ENCODE results near the gene NBDY.
"Not testable (repeated sequence)": the region's sequence is repeated elsewhere in the genome, so short reads cannot be mapped to it uniquely, and the experiment has no call there.

Gene NBDY

DNA sequence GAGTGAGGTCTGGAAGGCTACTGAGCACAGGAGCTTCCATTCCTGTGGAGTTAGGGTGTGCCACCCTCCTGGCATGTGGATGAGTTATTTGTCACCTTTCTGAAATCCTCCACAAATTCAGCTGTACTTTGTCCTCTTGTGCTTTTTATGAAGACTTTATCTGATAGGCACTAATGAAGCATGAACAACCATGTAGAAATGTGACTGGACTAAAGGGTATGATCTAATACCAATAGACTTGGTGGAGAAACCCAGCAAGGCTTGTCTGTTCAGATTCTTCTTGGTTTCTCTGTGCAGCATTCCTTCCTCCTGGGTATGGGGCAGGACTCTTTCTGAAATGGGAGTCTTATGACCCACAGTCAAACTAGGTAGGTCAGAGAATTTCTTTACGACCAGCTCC is 9.6 kb downstream of the NBDY start:
- H3K27ac ChIP-seq, result no peak overlapping the region
- TF ChIP-seq, protein P1, sequence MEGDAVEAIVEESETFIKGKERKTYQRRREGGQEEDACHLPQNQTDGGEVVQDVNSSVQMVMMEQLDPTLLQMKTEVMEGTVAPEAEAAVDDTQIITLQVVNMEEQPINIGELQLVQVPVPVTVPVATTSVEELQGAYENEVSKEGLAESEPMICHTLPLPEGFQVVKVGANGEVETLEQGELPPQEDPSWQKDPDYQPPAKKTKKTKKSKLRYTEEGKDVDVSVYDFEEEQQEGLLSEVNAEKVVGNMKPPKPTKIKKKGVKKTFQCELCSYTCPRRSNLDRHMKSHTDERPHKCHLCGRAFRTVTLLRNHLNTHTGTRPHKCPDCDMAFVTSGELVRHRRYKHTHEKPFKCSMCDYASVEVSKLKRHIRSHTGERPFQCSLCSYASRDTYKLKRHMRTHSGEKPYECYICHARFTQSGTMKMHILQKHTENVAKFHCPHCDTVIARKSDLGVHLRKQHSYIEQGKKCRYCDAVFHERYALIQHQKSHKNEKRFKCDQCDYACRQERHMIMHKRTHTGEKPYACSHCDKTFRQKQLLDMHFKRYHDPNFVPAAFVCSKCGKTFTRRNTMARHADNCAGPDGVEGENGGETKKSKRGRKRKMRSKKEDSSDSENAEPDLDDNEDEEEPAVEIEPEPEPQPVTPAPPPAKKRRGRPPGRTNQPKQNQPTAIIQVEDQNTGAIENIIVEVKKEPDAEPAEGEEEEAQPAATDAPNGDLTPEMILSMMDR (conservative IDR thresholded peaks at IDR 0.05), result no peak

DNA sequence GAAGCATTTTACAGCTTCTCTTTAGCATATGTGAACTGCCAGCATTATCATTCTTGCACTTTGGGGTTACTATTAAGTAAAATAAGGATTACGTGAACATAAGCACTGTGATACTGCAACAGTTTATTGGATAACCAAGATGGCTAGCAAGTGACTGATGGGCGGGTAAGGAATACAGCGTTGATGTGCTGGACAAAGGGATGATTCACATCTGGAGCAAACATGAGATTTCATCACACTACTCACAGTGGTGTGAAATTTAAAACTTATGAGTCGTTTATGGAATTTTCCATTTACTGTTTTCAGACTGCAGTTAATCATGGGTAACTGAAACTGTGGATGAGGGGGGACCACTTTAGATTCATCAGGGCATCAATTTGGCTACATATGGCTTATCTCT is 16.0 kb downstream of the NBDY start:
- no peak overlapping the region for H3K27ac ChIP-seq
- TF ChIP-seq, protein P1 (conservative IDR thresholded peaks at IDR 0.05), result no peak

- TF ChIP-seq, protein P1 (conservative IDR thresholded peaks at IDR 0.05), result no peak
- no peak overlapping the region for H3K27ac ChIP-seq
These were observed 18.0 kb downstream of the NBDY start for GRCh38 chrX:56746996-56747395.

DNA sequence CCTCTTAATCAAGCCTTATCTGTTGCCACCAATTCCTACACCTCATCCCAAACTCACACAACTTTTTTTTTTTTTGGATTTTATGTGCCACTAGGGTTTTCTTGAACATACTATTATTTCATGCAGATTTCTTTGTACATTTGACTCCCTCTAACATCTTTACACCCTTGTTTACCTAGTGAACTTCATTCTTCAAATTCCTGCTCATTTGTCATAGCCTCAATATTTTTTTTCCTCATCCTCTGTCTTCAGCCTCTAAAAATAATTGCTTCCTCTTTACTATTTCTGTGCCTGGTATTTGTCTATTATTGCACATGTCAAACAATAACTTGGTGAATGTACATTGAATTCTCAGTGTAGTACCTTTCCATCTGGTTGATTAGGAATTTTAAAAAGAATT is 22.0 kb downstream of the NBDY start:
- TF ChIP-seq, protein P1 (conservative IDR thresholded peaks at IDR 0.05), result no peak
- H3K27ac ChIP-seq, result no peak overlapping the region

DNA sequence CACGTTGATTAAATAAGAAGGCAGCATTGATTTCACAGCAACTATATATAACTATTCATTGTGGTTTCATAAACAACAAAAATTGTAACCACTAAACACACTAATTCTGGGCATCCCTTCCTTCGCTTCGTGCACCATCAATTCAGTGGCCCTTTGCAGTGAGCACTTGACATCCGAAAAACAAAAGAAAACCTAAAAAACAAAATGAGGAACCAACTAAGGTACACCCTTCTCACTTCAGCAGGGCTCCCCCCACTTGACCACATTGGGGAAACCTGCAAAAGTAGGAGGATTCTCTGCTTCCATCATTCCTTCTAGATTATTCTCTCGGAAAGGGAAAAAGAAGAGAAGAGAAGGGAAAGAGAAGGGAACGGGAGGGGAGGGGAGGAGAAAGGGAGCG is 28.3 kb downstream of the NBDY start:
- TF ChIP-seq, protein P1 (conservative IDR thresholded peaks at IDR 0.05), result no peak
- no peak overlapping the region for H3K27ac ChIP-seq

DNA sequence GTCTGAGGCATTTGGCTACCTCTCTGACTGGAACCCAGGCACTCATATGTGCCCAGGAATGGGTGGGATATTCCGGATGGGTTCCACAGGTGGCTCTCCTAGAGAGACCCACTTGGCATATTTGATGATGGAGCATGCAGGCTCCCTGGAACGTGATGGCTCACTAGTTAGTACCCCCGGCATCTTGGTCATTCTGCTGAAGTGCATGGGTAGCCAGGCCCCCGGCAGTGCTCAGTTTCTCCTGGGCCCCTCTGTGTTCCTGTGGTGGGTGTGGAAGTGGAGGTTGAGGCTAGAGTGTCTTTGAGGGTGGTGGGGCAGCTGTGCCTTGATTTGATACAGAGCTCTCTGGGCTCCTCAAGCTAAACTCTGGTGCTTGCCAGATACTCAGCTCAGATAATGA is 29.4 kb downstream of the NBDY start:
- TF ChIP-seq, protein P1 (conservative IDR thresholded peaks at IDR 0.05), result no peak
- H3K27ac ChIP-seq, result no peak overlapping the region

DNA sequence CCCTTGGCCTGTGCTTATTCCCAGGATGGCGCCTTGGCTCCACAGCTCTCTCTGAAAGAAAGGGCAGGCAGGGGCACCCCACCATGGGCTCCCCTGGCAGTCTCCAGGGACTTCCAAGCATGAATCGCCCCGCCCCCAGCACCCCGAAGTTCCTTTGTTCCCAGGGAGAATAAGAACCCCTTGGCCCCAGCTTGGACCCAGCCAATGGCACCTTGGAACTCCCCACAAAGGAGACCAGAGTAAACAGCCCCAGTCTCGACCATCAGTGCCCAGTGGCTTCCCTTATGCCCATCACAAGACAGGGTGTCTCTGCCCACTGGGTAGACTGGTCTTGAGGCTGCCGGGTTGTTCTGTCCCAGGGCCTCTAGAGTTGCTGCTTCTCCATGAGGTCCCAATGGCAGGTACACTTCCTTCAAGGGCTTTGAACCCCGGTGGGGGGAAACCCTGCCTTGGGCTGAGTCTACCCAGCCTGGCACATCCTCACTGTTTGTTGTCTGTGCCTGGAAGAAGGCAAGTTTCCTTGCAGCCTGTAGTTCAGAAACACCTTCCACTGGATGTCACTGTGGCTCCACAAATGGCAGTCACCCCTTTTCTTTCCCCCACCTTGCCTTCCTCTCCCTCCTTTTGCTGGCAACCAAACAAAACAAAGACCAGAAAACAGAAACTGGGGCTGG is 30.8 kb downstream of the NBDY start:
- H3K27ac ChIP-seq, result no peak overlapping the region
- TF ChIP-seq, protein P1 (conservative IDR thresholded peaks at IDR 0.05), result no peak

GRCh38 chrX:56760410-56761124 is 31.5 kb downstream of the NBDY start:
- not testable (repeated sequence) for H3K27ac ChIP-seq
